Endothelial cell of umbilical vein (primary cell): ENCODE measurements around the gene SETD2. TPM values are rescaled to one million over a fixed set of nuclear protein-coding genes. Genes with fewer than 3 reads are reported as not detected.

Source experiments
- BruUV-seq: library from RNA; stranded (reverse); fragments of 400-500 nt; replicated peaks from 2 replicates; lab custom pipeline; 2021; lab: Mats Ljungman, UMichigan
- CTCF ChIA-PET: fragments of 300-600, 350-600 bp; sonication (Branson Sonifier 250); formaldehyde crosslinking; loops from one replicate; lab custom pipeline; 2021; ENCODE audit warnings: antibody characterized with exemption, inconsistent platforms; lab: Charles Lee
- POLR2A ChIA-PET: fragments of 300-600, 350-600 bp; sonication (Branson Sonifier 250); formaldehyde crosslinking; loops from one replicate; lab custom pipeline; 2021; ENCODE audit warnings: antibody characterized with exemption, inconsistent platforms; lab: Charles Lee
- DNase-seq: peaks from one replicate; pipeline ENCODE4 v3.0.0-alpha.2; 2011; ENCODE audit warnings: low read depth, low spot score
- FAIRE-seq: peaks from 2 replicates; lab custom pipeline; 2011; peaks lifted over from hg19 to GRCh38; lab: Jason Lieb, UNC
- H2AFZ ChIP-seq: 2 replicates; pipeline ENCODE4 v1.6.0; 2012; ENCODE audit warnings: low read depth, low read length, control low read depth, inconsistent platforms
- H3K27ac ChIP-seq: 2 replicates; pipeline ENCODE4 v1.5.1; 2011; ENCODE audit warnings: low read depth, mild to moderate bottlenecking, control low read depth, low read length, moderate library complexity; ENCODE audit not compliant: insufficient read depth
- H3K27me3 ChIP-seq, 2 experiments: 2 replicates each; pipeline versions ENCODE4 v1.6.0 to v1.6.1; 2011; ENCODE audit warnings: low read length in 2 of 2, mixed read lengths in 1 of 2; ENCODE audit not compliant: control insufficient read depth in 2 of 2, insufficient read depth in 2 of 2
- H3K36me3 ChIP-seq, 2 experiments: 2 replicates in 1 of 2; 3 replicates in 1 of 2; pipeline ENCODE4 v1.5.1; 2011; ENCODE audit warnings: low read length in 2 of 2, mild to moderate bottlenecking in 1 of 2, moderate library complexity in 1 of 2; ENCODE audit not compliant: control insufficient read depth in 2 of 2, insufficient read depth in 2 of 2; ENCODE audit errors: extremely low read depth in 1 of 2
- H3K4me1 ChIP-seq: 3 replicates; pipeline ENCODE4 v1.5.1; 2011; ENCODE audit warnings: mild to moderate bottlenecking, low read length; ENCODE audit not compliant: control insufficient read depth, insufficient read depth; ENCODE audit errors: extremely low read depth
- H3K4me2 ChIP-seq: 2 replicates; pipeline ENCODE4 v1.6.1; 2011; ENCODE audit warnings: low read length, control low read depth, mixed read lengths; ENCODE audit not compliant: insufficient read depth
- H3K4me3 ChIP-seq, 3 experiments: fragments of 200-600 bp in 1 of 3; sonication (generic), shearing (Covaris generic) in 1 of 3; replicated peaks in 1 of 3; 2 replicates each; pipeline ENCODE4 v1.5.1; 2011 to 2016; ENCODE audit warnings: control low read depth in 3 of 3, low read length in 3 of 3, mild to moderate bottlenecking in 2 of 3, inconsistent platforms in 1 of 3, low read depth in 1 of 3, moderate library complexity in 1 of 3; ENCODE audit not compliant: insufficient read depth in 1 of 3
- H3K79me2 ChIP-seq: 2 replicates; pipeline ENCODE4 v1.6.0; 2012; ENCODE audit warnings: low read length, inconsistent platforms; ENCODE audit not compliant: control insufficient read depth, insufficient read depth
- H3K9ac ChIP-seq: replicated peaks from 2 replicates; pipeline ENCODE3; 2011; ENCODE audit warnings: low read length, control low read depth; ENCODE audit not compliant: insufficient read depth; ENCODE audit errors: extremely low read depth
- H3K9me1 ChIP-seq: replicated peaks from 3 replicates; pipeline ENCODE4 v1.6.0; 2011; ENCODE audit warnings: mild to moderate bottlenecking, low read length; ENCODE audit not compliant: control insufficient read depth, insufficient read depth; ENCODE audit errors: extremely low read depth
- H3K9me3 ChIP-seq: replicated peaks from 2 replicates; pipeline ENCODE4 v1.5.1; 2012; ENCODE audit warnings: low read length, inconsistent platforms; ENCODE audit not compliant: control insufficient read depth, insufficient read depth
- H4K20me1 ChIP-seq: replicated peaks from 2 replicates; pipeline ENCODE3; 2011; ENCODE audit warnings: mild to moderate bottlenecking, low read length; ENCODE audit not compliant: control insufficient read depth, insufficient read depth; ENCODE audit errors: extremely low read depth
- EZH2 ChIP-seq: IDR thresholded peaks from 2 replicates; pipeline ENCODE4 v1.6.1; 2012; ENCODE audit warnings: borderline replicate concordance, low read depth, mild to moderate bottlenecking, moderate library complexity, low read length, inconsistent platforms; ENCODE audit not compliant: severe bottlenecking
- GATA2 ChIP-seq: IDR thresholded peaks from 2 replicates; pipeline ENCODE4 v1.7.0; 2011; ENCODE audit warnings: low read depth, mild to moderate bottlenecking, moderate library complexity, mixed read lengths, low read length; ENCODE audit not compliant: insufficient read length, insufficient read depth
- MYC ChIP-seq: IDR thresholded peaks from one replicate; pipeline ENCODE4 v1.6.1; 2011; ENCODE audit warnings: mild to moderate bottlenecking, low read depth, low read length
- POLR2AphosphoS5 ChIP-seq: IDR thresholded peaks from 2 replicates; pipeline ENCODE4 v1.6.1; 2012; ENCODE audit warnings: low read depth, mild to moderate bottlenecking, control low read depth, low read length, moderate library complexity; ENCODE audit not compliant: insufficient read depth
- dilution Hi-C: fragments of 300-500 bp; cut with MboI; formaldehyde crosslinking; loops from one replicate; pipeline ENCODE4 v1.15.0; 2019; ENCODE audit warnings: low sequenced_read_pairs; ENCODE audit not compliant: extremely low pct_ligation_motif_present
- intact Hi-C: fragments of 100-400 bp; cut with micrococcal nuclease; formaldehyde crosslinking; loops from one replicate; pipeline ENCODE4 v1.10.0; 2022
- polyA plus RNA-seq, 4 experiments: library from polyadenylated mRNA; depleted of rRNA in 3 of 4; stranded (reverse) in 3 of 4; unstranded in 1 of 4; fragments of >200 nt; gene quantifications; 2 replicates each; pipeline versions ENCODE4 v1.2.1 to v1.2.3, GENCODE V29; 2011 to 2012; ENCODE audit warnings: missing spikeins in 1 of 4
- total RNA-seq: library from RNA; stranded (reverse); gene quantifications from 2 replicates; pipeline ENCODE4 v1.2.3, GENCODE V29; 2021
- TF ChIP-seq, protein P1 (sequence below), 2 donors: IDR thresholded peaks; 1 replicate in 1 of 2; 2 replicates in 1 of 2; pipeline ENCODE4 v1.5.1; 2011; ENCODE audit warnings: low read length in 2 of 2, mild to moderate bottlenecking in 2 of 2, moderate library complexity in 2 of 2, control low read depth in 1 of 2, inconsistent platforms in 1 of 2, low read depth in 1 of 2; ENCODE audit not compliant: insufficient read depth in 1 of 2; ENCODE audit errors: extremely low read depth in 1 of 2

The SETD2 gene
- total and polyA plus RNA-seq, 2 donors (not counting 3 experiments of a cell fraction or from before 2014, with no cell fraction given), result 13.7 to 41.4 TPM

DNA sequence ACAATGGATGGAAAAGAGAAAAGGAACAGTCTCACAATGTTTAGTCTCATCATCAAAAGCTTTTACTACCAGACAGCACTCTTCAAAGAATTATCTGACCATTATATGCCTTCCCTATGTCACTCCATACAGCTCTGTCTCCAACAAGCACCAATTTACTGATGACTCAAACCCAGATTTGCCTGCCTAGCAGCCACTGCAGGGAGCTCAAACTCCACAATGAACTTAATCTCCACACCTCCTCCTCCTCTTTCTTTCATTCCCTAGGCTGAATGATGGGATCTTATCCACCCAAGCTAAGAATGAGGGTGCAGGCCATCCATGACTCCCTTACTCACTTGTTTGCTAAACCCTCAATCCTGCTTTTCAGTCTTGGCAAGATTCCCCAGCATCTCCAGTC lies 139.0 kb downstream of the SETD2 start:
- no peaks in the 10 kb centered on the region for H4K20me1 ChIP-seq
- FAIRE-seq, result no peak
- H3K9ac ChIP-seq, result no peak overlapping the region
- no peaks in the 10 kb centered on the region for H3K4me1 ChIP-seq
- peaks cover 0 to 3% of the 10 kb centered on the region in 2 experiments for H3K36me3 ChIP-seq
- no peak overlapping the region for H3K4me3 ChIP-seq
- peaks cover 11% of the 10 kb centered on the region for H3K79me2 ChIP-seq
- ChIA-PET CTCF (interaction anchor here (0.9 to 1.3 kb wide), 3 partner anchors 16 to 299 kb away, joined by 3 read pairs; no protein-coding TSS in a partner anchor), POLR2A (no interaction called here)
- dilution Hi-C loops, result no loop called here
- no peak overlapping the region for H3K4me2 ChIP-seq
- no peaks in the 10 kb centered on the region for H3K9me1 ChIP-seq
- H3K27ac ChIP-seq, result no peak overlapping the region
- H3K27me3 ChIP-seq, result no peaks in the 10 kb centered on the region
- TF ChIP-seq, protein P1, sequence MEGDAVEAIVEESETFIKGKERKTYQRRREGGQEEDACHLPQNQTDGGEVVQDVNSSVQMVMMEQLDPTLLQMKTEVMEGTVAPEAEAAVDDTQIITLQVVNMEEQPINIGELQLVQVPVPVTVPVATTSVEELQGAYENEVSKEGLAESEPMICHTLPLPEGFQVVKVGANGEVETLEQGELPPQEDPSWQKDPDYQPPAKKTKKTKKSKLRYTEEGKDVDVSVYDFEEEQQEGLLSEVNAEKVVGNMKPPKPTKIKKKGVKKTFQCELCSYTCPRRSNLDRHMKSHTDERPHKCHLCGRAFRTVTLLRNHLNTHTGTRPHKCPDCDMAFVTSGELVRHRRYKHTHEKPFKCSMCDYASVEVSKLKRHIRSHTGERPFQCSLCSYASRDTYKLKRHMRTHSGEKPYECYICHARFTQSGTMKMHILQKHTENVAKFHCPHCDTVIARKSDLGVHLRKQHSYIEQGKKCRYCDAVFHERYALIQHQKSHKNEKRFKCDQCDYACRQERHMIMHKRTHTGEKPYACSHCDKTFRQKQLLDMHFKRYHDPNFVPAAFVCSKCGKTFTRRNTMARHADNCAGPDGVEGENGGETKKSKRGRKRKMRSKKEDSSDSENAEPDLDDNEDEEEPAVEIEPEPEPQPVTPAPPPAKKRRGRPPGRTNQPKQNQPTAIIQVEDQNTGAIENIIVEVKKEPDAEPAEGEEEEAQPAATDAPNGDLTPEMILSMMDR (IDR thresholded peaks at IDR 0.05; ENCODE audit: extremely low read depth in 1 of 2, insufficient read depth in 1 of 2, low read depth in 1 of 2, low read length in 2 of 2), result no peak
- TF ChIP-seq MYC, result no peak
- no peak for TF ChIP-seq POLR2AphosphoS5
- TF ChIP-seq GATA2, result no peak
- no peak for TF ChIP-seq EZH2
- H2AFZ ChIP-seq, result no peak overlapping the region
- no peaks in the 10 kb centered on the region for H3K9me3 ChIP-seq
- BruUV-seq, result no TSS peak
- intact Hi-C loops, result no loop called here
- DNase-seq, result no peak
